Activated CD4-positive, CD25-positive, alpha-beta regulatory T cell treated with anti-CD3 and anti-CD28 coated beads, Interleukin-2, amount 50 U/mL, for 72 hours (primary cell): ENCODE data around the gene MYOM3.
"Not testable (repeated sequence)": the region's sequence is repeated elsewhere in the genome, so short reads cannot be mapped to it uniquely, and the experiment has no call there.

Experiments used
- DNase-seq: peaks from one replicate; pipeline ENCODE4 v3.0.0; 2021

The MYOM3 gene

GRCh38 chr1:24069817-24070216 is 42.1 kb downstream of the MYOM3 start:
- DNase-seq, result no peak

- DNase-seq, result no peak
Measured at GRCh38 chr1:24067978-24068377, 44.0 kb downstream of the MYOM3 start.

- no peak for DNase-seq
Measured at GRCh38 chr1:24065304-24065703, 46.6 kb downstream of the MYOM3 start.

GRCh38 chr1:24062221-24062620 is 49.7 kb downstream of the MYOM3 start:
- no peak for DNase-seq

GRCh38 chr1:24060482-24060881 is 51.5 kb downstream of the MYOM3 start:
- no peak for DNase-seq

- no peak for DNase-seq
Measured at GRCh38 chr1:24058671-24059455, 53.1 kb downstream of the MYOM3 start.

GRCh38 chr1:24057171-24057570 is 54.8 kb downstream of the MYOM3 start:
- DNase-seq, result no peak

- no peak for DNase-seq
Measured at GRCh38 chr1:24055681-24056080, 56.3 kb downstream of the MYOM3 start.

GRCh38 chr1:24052220-24052619 is 59.7 kb downstream of the MYOM3 start:
- no peak for DNase-seq

- no peak for DNase-seq
Measured at GRCh38 chr1:24051206-24051945, 60.6 kb downstream of the MYOM3 start.

- DNase-seq, result no peak
Measured at GRCh38 chr1:24049733-24050132, 62.2 kb downstream of the MYOM3 start.

GRCh38 chr1:24048894-24049293 is 63.0 kb downstream of the MYOM3 start:
- not testable (repeated sequence) for DNase-seq

- no peak for DNase-seq
Measured at GRCh38 chr1:24048205-24048869, 63.6 kb downstream of the MYOM3 start.

GRCh38 chr1:24047110-24047477 is 64.8 kb downstream of the MYOM3 start:
- no peak for DNase-seq

- DNase-seq, result no peak
Measured at GRCh38 chr1:24045771-24046170, 66.2 kb downstream of the MYOM3 start.

GRCh38 chr1:24044672-24045071 is 67.3 kb downstream of the MYOM3 start:
- DNase-seq, result not testable (repeated sequence)

- no peak for DNase-seq
Measured at GRCh38 chr1:24043345-24044032, 68.4 kb downstream of the MYOM3 start.

GRCh38 chr1:24042315-24042714 is 69.6 kb downstream of the MYOM3 start:
- no peak for DNase-seq

GRCh38 chr1:24036088-24036487 is 75.8 kb downstream of the MYOM3 start:
- DNase-seq, result no peak

GRCh38 chr1:24032981-24033380 is 79.0 kb downstream of the MYOM3 start:
- no peak for DNase-seq

- DNase-seq, result not testable (repeated sequence)
Measured at GRCh38 chr1:24030976-24031516, 80.9 kb downstream of the MYOM3 start.

GRCh38 chr1:24027838-24028468 is 84.0 kb downstream of the MYOM3 start:
- DNase-seq, result no peak
